Sigmoid colon (tissue), 4 donors: Measurements from ENCODE around the gene NDUFS6.

Source experiments
- CTCF ChIP-seq, 4 experiments: fragments of 450-650 bp in 3 of 4; fragments of 200-600 bp in 1 of 4; IDR thresholded peaks; one replicate each; pipeline ENCODE4 v1.5.1; 2016 to 2019; ENCODE audit warnings: antibody characterized with exemption in 4 of 4, mild to moderate bottlenecking in 3 of 4, moderate library complexity in 2 of 4
- EP300 ChIP-seq, 4 donors: sonication (generic); formaldehyde crosslinking; IDR thresholded peaks; one replicate each; pipeline ENCODE4 v1.6.1; 2017; ENCODE audit warnings: antibody characterized with exemption in 4 of 4
- POLR2A ChIP-seq, 2 donors: fragments of 450-650 bp; IDR thresholded peaks; one replicate each; pipeline ENCODE4 v1.6.1; 2016; ENCODE audit warnings: antibody characterized with exemption in 2 of 2, mild to moderate bottlenecking in 2 of 2, moderate library complexity in 2 of 2

GRCh38 chr5:1856596-1857255, 55.5 kb downstream of the NDUFS6 start:
- TF ChIP-seq CTCF (IDR thresholded peaks at IDR 0.05) (no peak), EP300 (IDR thresholded peaks at IDR 0.05) (no peak), POLR2A (IDR thresholded peaks at IDR 0.05) (no peak)
